ACC112 (cell line): ENCODE results near the gene ZRANB2.

Experiments
- H2AFZ ChIP-seq: fragments of 200-600 bp; sonication (generic); one replicate; pipeline ENCODE4 v1.6.0; 2017; ENCODE audit warnings: antibody characterized with exemption, low read length; ENCODE audit not compliant: unreplicated experiment
- H3K27ac ChIP-seq: fragments of 200-600 bp; sonication (generic); 2 replicates; pipeline ENCODE4 v1.5.1; 2014; ENCODE audit warnings: low read depth, mild to moderate bottlenecking, antibody characterized with exemption, low read length, moderate library complexity
- H3K27me3 ChIP-seq: fragments of 200-600 bp; sonication (generic); 2 replicates; pipeline ENCODE4 v1.6.1; 2014; ENCODE audit warnings: mild to moderate bottlenecking, antibody characterized with exemption, low read length, moderate library complexity, mixed read lengths; ENCODE audit not compliant: insufficient read depth
- H3K36me3 ChIP-seq: fragments of 200-600 bp; sonication (generic); 2 replicates; pipeline ENCODE4 v1.6.1; 2016; ENCODE audit warnings: mild to moderate bottlenecking, antibody characterized with exemption, low read length, moderate library complexity, mixed read lengths; ENCODE audit not compliant: insufficient read depth
- H3K4me1 ChIP-seq: fragments of 200-600 bp; sonication (generic); one replicate; pipeline ENCODE4 v1.6.1; 2016; ENCODE audit warnings: low read length, mixed read lengths; ENCODE audit not compliant: insufficient read depth, unreplicated experiment, control insufficient read depth
- H3K4me3 ChIP-seq: fragments of 200-600 bp; sonication (generic); 2 replicates; pipeline ENCODE4 v1.5.1; 2014; ENCODE audit warnings: mild to moderate bottlenecking, low read depth, low read length
- H3K79me2 ChIP-seq: fragments of 200-600 bp; sonication (generic); one replicate; pipeline ENCODE4 v1.6.0; 2016; ENCODE audit warnings: low read length; ENCODE audit not compliant: control insufficient read depth, unreplicated experiment, insufficient read depth

Gene ZRANB2

GRCh38 chr1:71044833-71045232 is 36.0 kb downstream of the ZRANB2 start:
- no peaks in the 10 kb centered on the region for H3K79me2 ChIP-seq
- H3K27me3 ChIP-seq, result peaks cover 70% of the 10 kb centered on the region
- H3K27ac ChIP-seq, result no peak overlapping the region
- H3K4me3 ChIP-seq, result no peak overlapping the region
- no peak overlapping the region for H2AFZ ChIP-seq
- H3K36me3 ChIP-seq, result no peaks in the 10 kb centered on the region
- no peaks in the 10 kb centered on the region for H3K4me1 ChIP-seq

GRCh38 chr1:71043065-71043464 is 37.8 kb downstream of the ZRANB2 start:
- no peak overlapping the region for H3K4me3 ChIP-seq
- no peaks in the 10 kb centered on the region for H3K36me3 ChIP-seq
- no peak overlapping the region for H3K27ac ChIP-seq
- peaks cover 53% of the 10 kb centered on the region for H3K27me3 ChIP-seq
- no peak overlapping the region for H2AFZ ChIP-seq
- no peaks in the 10 kb centered on the region for H3K79me2 ChIP-seq
- no peaks in the 10 kb centered on the region for H3K4me1 ChIP-seq

GRCh38 chr1:71041806-71042205 is 39.0 kb downstream of the ZRANB2 start:
- Histone ChIP-seq H3K4me3 (no peak overlapping the region), H2AFZ (no peak overlapping the region), H3K36me3 (no peaks in the 10 kb centered on the region), H3K4me1 (no peaks in the 10 kb centered on the region), H3K27me3 (peaks cover 40% of the 10 kb centered on the region), H3K79me2 (no peaks in the 10 kb centered on the region), H3K27ac (no peak overlapping the region)

GRCh38 chr1:71039661-71040262 is 41.1 kb downstream of the ZRANB2 start:
- Histone ChIP-seq H3K79me2 (no peaks in the 10 kb centered on the region), H3K36me3 (no peaks in the 10 kb centered on the region), H3K27ac (no peak overlapping the region), H3K27me3 (peaks cover 24% of the 10 kb centered on the region), H3K4me1 (no peaks in the 10 kb centered on the region), H3K4me3 (no peak overlapping the region), H2AFZ (no peak overlapping the region)

- no peaks in the 10 kb centered on the region for H3K36me3 ChIP-seq
- H2AFZ ChIP-seq, result no peak overlapping the region
- H3K27ac ChIP-seq, result no peak overlapping the region
- no peaks in the 10 kb centered on the region for H3K4me1 ChIP-seq
- H3K4me3 ChIP-seq, result no peak overlapping the region
- H3K27me3 ChIP-seq, result peaks cover 24% of the 10 kb centered on the region
- H3K79me2 ChIP-seq, result no peaks in the 10 kb centered on the region
Observed at GRCh38 chr1:71038942-71039341, 41.9 kb downstream of the ZRANB2 start.

- Histone ChIP-seq H3K4me1 (no peaks in the 10 kb centered on the region), H3K4me3 (no peak overlapping the region), H3K79me2 (no peaks in the 10 kb centered on the region), H3K27me3 (peaks cover 23% of the 10 kb centered on the region), H3K36me3 (no peaks in the 10 kb centered on the region), H2AFZ (no peak overlapping the region), H3K27ac (no peak overlapping the region)
Observed at GRCh38 chr1:71037829-71038620, 42.8 kb downstream of the ZRANB2 start.

- Histone ChIP-seq H3K79me2 (no peaks in the 10 kb centered on the region), H3K27me3 (peaks cover 22% of the 10 kb centered on the region), H3K4me3 (no peak overlapping the region), H2AFZ (no peak overlapping the region), H3K4me1 (no peaks in the 10 kb centered on the region), H3K27ac (no peak overlapping the region), H3K36me3 (no peaks in the 10 kb centered on the region)
Observed at GRCh38 chr1:71037066-71037465, 43.8 kb downstream of the ZRANB2 start.

- no peak overlapping the region for H3K4me3 ChIP-seq
- H2AFZ ChIP-seq, result no peak overlapping the region
- no peak overlapping the region for H3K27ac ChIP-seq
- H3K36me3 ChIP-seq, result no peaks in the 10 kb centered on the region
- H3K79me2 ChIP-seq, result no peaks in the 10 kb centered on the region
- peaks cover 17% of the 10 kb centered on the region for H3K27me3 ChIP-seq
- no peaks in the 10 kb centered on the region for H3K4me1 ChIP-seq
Observed at GRCh38 chr1:71033136-71033535, 47.7 kb downstream of the ZRANB2 start.

- no peaks in the 10 kb centered on the region for H3K79me2 ChIP-seq
- H3K36me3 ChIP-seq, result no peaks in the 10 kb centered on the region
- no peak overlapping the region for H2AFZ ChIP-seq
- H3K4me1 ChIP-seq, result no peaks in the 10 kb centered on the region
- peaks cover 17% of the 10 kb centered on the region for H3K27me3 ChIP-seq
- H3K4me3 ChIP-seq, result no peak overlapping the region
- no peak overlapping the region for H3K27ac ChIP-seq
Observed at GRCh38 chr1:71031426-71031825, 49.4 kb downstream of the ZRANB2 start.

GRCh38 chr1:71030026-71030425 is 50.8 kb downstream of the ZRANB2 start:
- Histone ChIP-seq H3K36me3 (no peaks in the 10 kb centered on the region), H3K4me1 (no peaks in the 10 kb centered on the region), H2AFZ (no peak overlapping the region), H3K79me2 (no peaks in the 10 kb centered on the region), H3K27me3 (peaks cover 17% of the 10 kb centered on the region), H3K4me3 (no peak overlapping the region), H3K27ac (no peak overlapping the region)

GRCh38 chr1:71028981-71029380 is 51.9 kb downstream of the ZRANB2 start:
- Histone ChIP-seq H3K27me3 (peaks cover 17% of the 10 kb centered on the region), H2AFZ (no peak overlapping the region), H3K4me3 (no peak overlapping the region), H3K27ac (no peak overlapping the region), H3K79me2 (no peaks in the 10 kb centered on the region), H3K4me1 (no peaks in the 10 kb centered on the region), H3K36me3 (no peaks in the 10 kb centered on the region)
